Natural killer cell (primary cell): ENCODE data around the gene ATP2C2. TPM values are rescaled to one million over a fixed set of nuclear protein-coding genes. Genes with fewer than 3 reads are reported as not detected.

Experiments
- ATAC-seq, 3 donors: fragments of 150-1000 bp in 2 of 3; fragments of 200-7000 bp in 1 of 3; cut with Tn5 transposase; 1 replicate in 1 of 3; 2 replicates in 2 of 3; pipeline ENCODE4 v1.10.0; 2021; ENCODE audit warnings: mild to moderate bottlenecking in 2 of 3, moderate library complexity in 2 of 3
- DNase-seq, 2 donors: peaks; one replicate each; pipeline versions ENCODE4 v3.0.0 to v3.0.0-alpha.2; 2013 to 2021; ENCODE audit warnings: mixed read lengths in 1 of 2
- H3K27ac ChIP-seq: one replicate; pipeline ENCODE4 v1.5.1; 2013; ENCODE audit warnings: mild to moderate bottlenecking, low read length
- H3K27me3 ChIP-seq: one replicate; pipeline ENCODE4 v1.6.1; 2013; ENCODE audit warnings: low read length; ENCODE audit not compliant: control insufficient read depth, insufficient read depth
- H3K36me3 ChIP-seq: one replicate; pipeline ENCODE4 v1.6.1; 2013; ENCODE audit warnings: low read length; ENCODE audit not compliant: control insufficient read depth, insufficient read depth
- H3K4me1 ChIP-seq: one replicate; pipeline ENCODE4 v1.6.1; 2013; ENCODE audit warnings: low read length; ENCODE audit not compliant: control insufficient read depth, insufficient read depth
- H3K4me3 ChIP-seq: one replicate; pipeline ENCODE4 v1.5.1; 2013; ENCODE audit warnings: low read length
- H3K9me3 ChIP-seq: one replicate; pipeline ENCODE4 v1.6.1; 2013; ENCODE audit warnings: low read length; ENCODE audit not compliant: control insufficient read depth, insufficient read depth
- H3K27ac Mint-ChIP-seq, 2 donors: one replicate each; pipeline ENCODE4 v1.8.0; 2022; ENCODE audit warnings: mild to moderate bottlenecking in 2 of 2, mixed read lengths in 2 of 2, moderate library complexity in 1 of 2
- H3K27me3 Mint-ChIP-seq, 2 donors: one replicate each; pipeline ENCODE4 v1.8.0; 2022; ENCODE audit warnings: low read depth in 2 of 2, mixed read lengths in 2 of 2
- H3K36me3 Mint-ChIP-seq: one replicate; pipeline ENCODE4 v1.8.0; 2022; ENCODE audit warnings: mixed read lengths
- H3K4me1 Mint-ChIP-seq, 2 donors: one replicate each; pipeline ENCODE4 v1.8.0; 2022; ENCODE audit warnings: mixed read lengths in 2 of 2
- H3K4me3 Mint-ChIP-seq: one replicate; pipeline ENCODE4 v1.8.0; 2022; ENCODE audit warnings: mild to moderate bottlenecking, moderate library complexity, mixed read lengths
- H3K9me3 Mint-ChIP-seq, 2 donors: one replicate each; pipeline ENCODE4 v1.8.0; 2022; ENCODE audit warnings: mixed read lengths in 2 of 2
- CTCF ChIP-seq: fragments of 200-600 bp; IDR thresholded peaks from one replicate; pipeline ENCODE4 v1.8.0; 2022; ENCODE audit warnings: antibody characterized with exemption
- WGBS: methylation state at CpG from one replicate; pipeline ENCODE4 v1.1.7; 2013; ENCODE audit warnings: missing lambda C conversion rate; ENCODE audit not compliant: insufficient coverage; 5-methylcytosine and 5-hydroxymethylcytosine counted together
- intact Hi-C: fragments of 100-400 bp; cut with micrococcal nuclease; formaldehyde crosslinking; loops from one replicate; pipeline ENCODE4 v1.14.2; 2022
- total RNA-seq, 4 donors: library from RNA; stranded (reverse); fragments of 120-200 nt in 1 of 4; gene quantifications; one replicate each; pipeline versions ENCODE4 v1.2.3 to v1.2.4, GENCODE V29; 2013 to 2022

ATP2C2 gene
- total RNA-seq, 3 donors from 2014 or later (not counting 1 experiment from before 2014, with no cell fraction given): not detected

- no peaks in the 10 kb centered on the region for H3K4me1 ChIP-seq
- Mint-ChIP-seq H3K9me3 (no peaks in the 10 kb centered on the region), H3K36me3 (no peaks in the 10 kb centered on the region), H3K4me3 (no peak overlapping the region), H3K27me3 (peaks cover 26 to 39% of the 10 kb centered on the region in 2 donors), H3K27ac (no peak overlapping the region), H3K4me1 (no peaks in the 10 kb centered on the region)
- peaks cover 8% of the 10 kb centered on the region for H3K27me3 ChIP-seq
- no peak overlapping the region for H3K4me3 ChIP-seq
- TF ChIP-seq CTCF: no peak
- no peaks in the 10 kb centered on the region for H3K36me3 ChIP-seq
- no peaks in the 10 kb centered on the region for H3K9me3 ChIP-seq
- WGBS: 27% methylated on average over 27 of the region's 27 CpGs
- DNase-seq: no peak
- intact Hi-C loops: no loop called here
- no peak overlapping the region for H3K27ac ChIP-seq
- no peak for ATAC-seq
Measured at GRCh38 chr16:84367750-84368307, 509 bp upstream of the ATP2C2 start.

- peaks cover 27 to 44% of the 10 kb centered on the region in 2 donors for H3K27me3 Mint-ChIP-seq
- no peak for TF ChIP-seq CTCF
- intact Hi-C loops: no loop called here
- H3K4me3 Mint-ChIP-seq: no peak overlapping the region
- H3K4me1 ChIP-seq: no peaks in the 10 kb centered on the region
- H3K36me3 ChIP-seq: no peaks in the 10 kb centered on the region
- H3K27ac ChIP-seq: no peak overlapping the region
- DNase-seq (no peak), ATAC-seq (no peak)
- no peak overlapping the region for H3K4me3 ChIP-seq
- WGBS: 62% methylated on average over 7 of the region's 7 CpGs
- H3K27me3 ChIP-seq: peaks cover 8% of the 10 kb centered on the region
- H3K27ac Mint-ChIP-seq: no peak overlapping the region
- no peaks in the 10 kb centered on the region for H3K9me3 Mint-ChIP-seq
- H3K4me1 Mint-ChIP-seq: no peaks in the 10 kb centered on the region
- H3K36me3 Mint-ChIP-seq: no peaks in the 10 kb centered on the region
- H3K9me3 ChIP-seq: no peaks in the 10 kb centered on the region
Measured at GRCh38 chr16:84369105-84369504, 767 bp downstream of the ATP2C2 start.

- peaks cover 28 to 45% of the 10 kb centered on the region in 2 donors for H3K27me3 Mint-ChIP-seq
- H3K4me3 Mint-ChIP-seq: no peak overlapping the region
- H3K27ac Mint-ChIP-seq: no peak overlapping the region
- intact Hi-C loops: no loop called here
- H3K9me3 Mint-ChIP-seq: no peaks in the 10 kb centered on the region
- Histone ChIP-seq H3K9me3 (no peaks in the 10 kb centered on the region), H3K27ac (no peak overlapping the region), H3K36me3 (no peaks in the 10 kb centered on the region), H3K4me1 (no peaks in the 10 kb centered on the region), H3K4me3 (no peak overlapping the region), H3K27me3 (peaks cover 8% of the 10 kb centered on the region)
- ATAC-seq (no peak), DNase-seq (no peak)
- no peaks in the 10 kb centered on the region for H3K4me1 Mint-ChIP-seq
- H3K36me3 Mint-ChIP-seq: no peaks in the 10 kb centered on the region
- TF ChIP-seq CTCF: no peak
- 60% methylated on average over 11 of the region's 11 CpGs for WGBS
Measured at GRCh38 chr16:84369938-84370627, 1.7 kb downstream of the ATP2C2 start.
